GM21423 (cell line): ENCODE measurements around the gene NR6A1.
"Not testable (repeated sequence)": the region's sequence is repeated elsewhere in the genome, so short reads cannot be mapped to it uniquely, and the experiment has no call there.

Source experiments
- ATAC-seq: cut with Tn5 transposase; IDR thresholded peaks from one replicate; pipeline ENCODE4 v1.9.1; 2021; ENCODE audit warnings: mild to moderate bottlenecking, moderate library complexity; ENCODE audit not compliant: unreplicated experiment

Gene NR6A1

DNA sequence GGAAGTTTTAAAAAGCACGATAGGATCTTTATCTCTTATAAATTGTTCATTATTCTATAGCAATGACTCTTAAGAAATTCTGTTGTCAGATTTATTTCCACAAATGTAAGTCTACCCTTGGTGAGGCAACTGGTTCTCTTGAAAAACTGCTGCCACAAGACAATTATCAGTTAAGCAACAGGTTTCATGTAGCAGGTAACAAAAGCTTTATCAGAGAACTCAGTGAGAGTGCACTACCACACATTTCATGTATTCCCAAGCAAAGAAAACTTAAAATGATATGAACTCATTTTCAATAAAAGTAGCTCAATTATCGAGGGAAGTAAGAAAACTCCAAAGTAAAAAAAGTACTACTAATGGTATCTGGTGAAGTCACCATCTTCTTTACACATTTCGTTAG lies 9.4 kb downstream of the NR6A1 start:
- no peak for ATAC-seq

GRCh38 chr9:124761196-124761595 lies 9.9 kb downstream of the NR6A1 start:
- ATAC-seq = no peak

- no peak for ATAC-seq
Measured at GRCh38 chr9:124760719-124761118, 10.4 kb downstream of the NR6A1 start.

GRCh38 chr9:124759327-124759726 lies 11.8 kb downstream of the NR6A1 start:
- ATAC-seq = no peak

DNA sequence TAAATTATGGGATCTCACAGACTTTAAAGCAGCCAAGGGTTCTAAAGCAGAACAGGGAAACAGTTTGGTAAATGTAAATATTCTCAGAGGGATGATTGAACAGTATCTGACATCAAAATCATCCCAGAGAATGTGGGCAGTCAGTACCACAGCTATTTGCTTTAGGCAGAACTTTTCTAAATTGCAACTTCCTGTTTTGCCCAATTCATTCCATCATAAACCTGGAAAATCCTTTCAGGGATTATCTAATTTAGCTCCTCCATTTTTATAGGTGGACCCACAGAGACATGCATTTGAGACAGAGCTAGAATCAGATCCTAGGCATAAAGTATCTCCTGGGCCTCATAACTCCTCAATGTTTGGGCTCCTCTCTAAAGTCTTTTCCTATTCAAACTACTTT lies 12.4 kb downstream of the NR6A1 start:
- ATAC-seq = no peak

DNA sequence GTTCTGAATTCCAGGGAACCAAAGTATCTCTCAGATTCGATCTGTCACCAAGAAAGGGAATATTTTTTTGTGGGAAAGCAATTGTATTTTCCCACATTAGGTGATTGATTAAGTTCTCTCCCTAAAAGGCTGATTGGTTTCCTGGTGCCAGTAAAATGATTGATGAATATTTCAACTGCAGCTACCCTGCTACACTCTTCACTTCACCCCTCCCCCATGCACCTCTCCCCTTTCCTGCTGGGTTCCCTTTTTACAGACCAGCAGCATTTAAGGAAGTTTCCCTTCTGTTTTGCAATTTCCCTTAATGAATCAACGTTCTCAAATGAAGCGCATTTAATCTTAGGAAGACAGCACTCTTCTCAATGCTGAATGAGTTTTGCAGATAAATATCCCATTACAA lies 13.1 kb downstream of the NR6A1 start:
- no peak for ATAC-seq

DNA sequence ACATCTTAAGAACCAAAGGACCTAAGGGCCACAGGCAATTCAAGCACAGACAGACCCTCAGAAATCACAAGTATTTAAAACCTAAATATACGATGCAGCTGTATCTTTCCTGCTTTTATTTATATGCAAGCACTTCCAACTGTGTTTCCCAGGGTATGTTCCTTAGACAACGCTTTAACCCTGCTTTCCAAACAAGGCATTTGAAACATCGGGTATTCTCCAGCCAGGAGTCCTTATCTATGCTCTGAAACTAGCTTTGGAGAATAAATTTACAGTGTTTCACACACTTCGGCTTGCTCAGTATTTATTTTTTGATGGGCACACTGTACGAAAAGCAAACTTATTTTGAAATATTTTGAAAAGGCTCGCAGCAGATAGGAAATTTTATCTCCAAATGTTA lies 13.5 kb downstream of the NR6A1 start:
- no peak for ATAC-seq

DNA sequence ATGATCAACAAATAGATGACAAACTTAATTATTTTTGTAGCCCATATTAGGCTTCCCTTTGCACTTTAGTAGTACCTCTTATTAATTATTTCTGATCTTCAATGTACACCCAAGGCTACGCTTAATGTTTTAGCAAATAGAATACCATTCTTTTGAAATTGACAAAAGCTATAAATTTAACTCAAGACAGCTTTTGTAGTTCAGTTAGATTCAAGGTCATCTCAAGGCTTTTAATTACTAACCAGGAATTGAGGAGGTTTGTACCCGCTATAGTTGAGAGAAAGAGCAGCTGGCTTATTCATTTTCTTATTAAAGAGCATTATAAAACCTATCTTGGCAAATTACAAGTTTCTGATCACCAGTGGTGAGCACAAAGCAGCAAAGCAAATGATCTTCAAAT lies 15.1 kb downstream of the NR6A1 start:
- ATAC-seq = no peak

GRCh38 chr9:124755061-124755460 lies 16.1 kb downstream of the NR6A1 start:
- ATAC-seq = no peak

DNA sequence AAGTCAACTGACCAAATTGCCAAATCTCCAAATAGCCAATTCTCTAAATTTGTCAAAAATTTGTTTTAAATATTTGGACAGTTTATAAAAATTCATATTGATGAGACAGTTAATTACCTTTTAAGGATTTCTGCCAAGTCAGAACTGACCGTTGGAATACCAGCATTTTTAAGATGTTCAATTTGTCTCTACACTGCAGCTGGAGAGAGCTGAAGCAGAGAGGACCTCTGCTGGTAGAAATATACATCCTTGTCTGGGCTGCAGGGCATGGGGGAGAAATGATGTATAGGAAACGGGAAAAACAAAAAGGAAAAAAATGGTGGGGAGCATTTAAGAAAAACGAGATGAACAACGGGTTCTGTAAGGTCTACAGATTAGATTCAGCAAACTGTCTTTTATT lies 16.8 kb downstream of the NR6A1 start:
- no peak for ATAC-seq

DNA sequence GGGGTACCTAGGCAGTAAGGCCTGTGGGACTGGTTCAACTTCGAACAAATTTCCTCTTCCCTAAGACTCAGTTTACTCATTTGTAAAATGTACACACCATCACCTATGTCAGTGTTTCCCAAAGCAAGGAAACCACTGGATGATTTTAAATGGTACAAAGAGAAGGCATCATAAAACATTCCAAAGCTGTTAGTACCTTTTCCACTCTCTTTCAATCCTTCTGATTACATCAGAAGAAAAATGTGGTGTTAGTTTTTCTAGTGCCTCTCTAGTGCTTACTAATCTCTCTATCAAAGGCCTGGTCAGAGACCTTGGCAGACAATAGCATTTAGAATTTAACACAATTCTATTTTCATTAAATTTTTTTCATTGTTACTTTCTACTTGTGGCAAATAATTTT lies 18.1 kb downstream of the NR6A1 start:
- ATAC-seq = no peak

DNA sequence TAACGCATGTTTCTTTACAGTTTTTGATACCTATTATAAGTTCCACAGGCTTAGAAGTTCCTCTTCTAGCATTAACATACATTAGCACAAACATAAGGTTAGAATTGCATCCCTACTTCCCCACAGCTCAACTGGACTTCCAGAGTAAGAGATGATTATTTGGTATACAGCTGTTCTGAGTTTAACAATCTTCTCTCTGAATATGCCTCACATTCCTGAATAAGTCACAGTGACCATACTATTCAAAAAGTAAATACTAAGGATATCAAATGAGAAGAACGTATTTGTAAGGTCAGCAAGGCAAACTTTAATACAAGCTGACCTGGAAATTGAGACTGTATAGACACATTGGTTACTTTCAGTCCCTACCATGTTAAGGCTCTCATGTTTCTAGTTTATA lies 21.3 kb downstream of the NR6A1 start:
- no peak for ATAC-seq

- ATAC-seq = no peak
Measured at GRCh38 chr9:124749284-124749683, 21.8 kb downstream of the NR6A1 start.

GRCh38 chr9:124747065-124747464 lies 24.0 kb downstream of the NR6A1 start:
- no peak for ATAC-seq

DNA sequence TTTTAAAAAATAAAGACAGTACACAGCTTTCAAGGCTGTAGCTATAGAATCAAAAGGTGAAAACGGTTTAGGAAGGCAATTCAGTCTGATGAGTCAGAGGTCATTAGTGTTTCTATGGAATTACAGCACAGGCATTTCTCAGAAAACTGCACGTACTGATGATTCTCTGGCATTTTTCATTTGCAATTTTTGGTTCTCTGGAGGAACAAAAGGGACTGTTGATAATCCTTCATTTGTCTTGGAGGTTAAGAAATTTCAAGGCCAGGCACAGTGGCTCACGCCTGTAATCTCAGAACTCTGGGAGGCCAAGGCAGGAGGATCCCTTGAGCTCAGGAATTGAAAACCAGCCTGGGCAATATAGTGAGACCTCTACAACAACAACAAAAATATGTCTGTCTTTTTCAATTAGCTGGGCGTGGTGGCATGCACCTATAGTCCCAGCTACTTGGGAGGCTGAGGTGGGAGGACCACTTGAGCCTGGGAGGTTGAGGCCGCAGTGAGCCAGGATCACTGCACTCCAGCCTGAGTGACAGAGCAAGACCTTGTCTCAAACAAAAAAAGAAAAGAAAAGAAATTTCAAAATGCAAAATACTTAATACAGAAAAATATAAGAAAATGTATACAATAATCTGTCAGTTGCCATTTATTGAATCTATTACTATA lies 27.3 kb downstream of the NR6A1 start:
- ATAC-seq = no peak

DNA sequence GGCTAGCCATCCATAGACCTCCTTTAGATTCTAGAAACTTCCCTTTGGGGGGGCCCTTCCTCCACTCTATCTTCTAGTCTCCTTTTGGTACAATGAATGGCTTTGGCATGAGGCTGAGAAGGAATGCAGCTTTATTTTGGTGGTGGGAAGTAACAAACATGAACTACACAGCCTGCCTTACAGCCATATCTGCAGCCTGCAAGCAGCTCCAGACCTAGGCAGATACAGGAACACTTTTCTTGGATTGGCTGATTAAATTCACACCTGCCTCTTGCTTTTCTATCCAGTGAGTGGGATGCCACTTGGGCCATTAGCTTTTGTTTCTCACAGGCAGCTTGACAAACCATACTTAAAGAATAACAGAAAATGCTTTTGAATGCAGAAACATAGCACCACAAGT lies 28.2 kb downstream of the NR6A1 start:
- no peak for ATAC-seq

DNA sequence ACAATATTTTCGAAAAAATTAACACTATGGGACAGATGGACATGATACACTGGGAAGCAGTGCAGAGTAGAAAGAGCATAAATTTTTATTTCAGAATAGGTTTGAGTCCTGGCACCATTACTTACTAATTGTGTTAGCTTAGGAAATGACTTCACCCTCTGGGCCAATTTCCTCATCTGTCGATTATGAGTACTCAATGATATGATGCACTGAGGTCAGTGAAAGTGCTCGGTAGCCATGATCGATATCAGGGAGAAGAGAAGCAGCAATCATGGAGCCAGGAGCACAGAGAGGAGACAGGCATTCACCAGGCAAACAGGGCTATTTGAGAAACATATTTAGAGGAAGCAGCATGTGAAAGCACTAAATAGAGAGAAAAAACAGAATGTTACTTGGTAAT lies 29.4 kb downstream of the NR6A1 start:
- no peak for ATAC-seq

GRCh38 chr9:124741149-124741548 lies 30.0 kb downstream of the NR6A1 start:
- no peak for ATAC-seq

DNA sequence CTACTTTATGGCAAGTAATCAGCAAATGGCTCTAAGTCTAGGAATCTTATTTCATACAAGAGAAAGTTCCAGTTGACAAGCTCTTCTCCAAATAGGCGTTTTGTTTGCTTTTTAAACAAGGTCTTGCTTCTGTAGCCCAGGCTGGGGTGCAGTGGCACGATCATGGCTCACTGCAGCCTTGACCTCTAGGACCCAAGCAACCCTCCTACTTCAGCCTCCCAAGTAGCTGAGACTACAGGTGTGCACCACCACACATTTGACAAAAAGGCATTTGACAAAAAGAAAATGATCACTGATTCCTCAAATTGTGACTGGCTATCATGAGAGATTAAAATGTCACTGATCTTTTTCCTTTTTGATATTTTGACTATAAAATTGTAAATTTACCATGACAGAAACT lies 31.8 kb downstream of the NR6A1 start:
- no peak for ATAC-seq

- not testable (repeated sequence) for ATAC-seq
Measured at GRCh38 chr9:124738075-124738474, 33.0 kb downstream of the NR6A1 start.

DNA sequence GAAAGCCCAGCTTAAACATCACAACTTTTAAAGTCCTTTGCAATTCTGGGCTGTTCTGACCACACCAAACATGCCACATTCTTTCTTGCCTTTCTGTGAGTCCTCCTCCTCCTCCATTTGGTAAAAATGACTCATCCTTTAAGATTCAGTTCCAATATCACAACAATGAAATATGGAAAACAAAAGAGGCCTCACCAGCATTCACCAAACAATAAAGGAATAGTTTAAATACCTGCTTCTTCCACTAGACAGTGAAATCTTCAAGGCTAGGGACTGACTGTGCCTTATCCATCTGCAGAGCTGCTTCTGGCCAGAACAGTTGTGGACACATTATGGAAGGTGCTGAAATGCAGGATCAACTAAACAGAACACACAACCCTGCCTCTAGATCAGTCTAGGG lies 36.0 kb downstream of the NR6A1 start:
- ATAC-seq = no peak

- ATAC-seq = not testable (repeated sequence)
Measured at GRCh38 chr9:124734741-124735083, 36.4 kb downstream of the NR6A1 start.

DNA sequence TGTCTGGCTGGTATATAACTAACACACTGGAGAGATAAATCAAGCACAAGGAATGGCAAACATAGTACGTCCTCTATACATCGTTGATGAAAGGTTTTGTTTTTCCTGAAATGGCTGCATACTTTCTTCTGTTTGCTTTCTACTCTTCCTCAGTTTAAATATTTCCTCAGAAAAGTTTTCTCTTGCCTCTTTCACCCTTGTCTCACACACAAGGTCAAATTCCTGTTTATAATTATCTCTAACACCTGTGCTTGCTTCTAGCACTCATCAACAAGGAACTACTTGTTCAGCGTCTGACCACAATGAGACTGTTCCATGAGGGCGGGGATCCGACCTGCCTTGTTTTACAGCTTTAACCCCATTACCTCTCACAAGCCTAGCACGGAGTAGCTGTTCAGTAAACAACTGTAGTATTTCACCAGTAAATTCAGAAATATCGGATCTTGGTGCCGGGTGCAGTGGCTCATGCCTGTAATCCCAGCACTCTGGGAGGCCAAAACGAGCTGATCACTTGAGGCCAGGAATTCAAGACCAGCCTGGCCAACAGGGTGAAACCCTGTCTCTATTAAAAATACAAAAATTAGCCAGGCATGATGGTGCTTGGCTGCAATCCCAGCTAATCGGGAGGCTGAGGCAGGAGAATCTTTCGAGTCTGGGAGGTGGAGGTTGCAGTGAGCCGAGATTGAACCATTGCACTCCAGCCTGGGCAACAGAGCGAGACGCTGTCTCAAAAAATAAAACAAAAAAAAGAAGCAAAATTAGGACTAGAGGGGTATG lies 37.0 kb downstream of the NR6A1 start:
- no peak for ATAC-seq
